Measurements from ENCODE around the gene CLDND1.

The CLDND1 gene

GRCh38 chr3:98551236-98551635 lies 28.5 kb upstream of the CLDND1 start:
- DNase-seq, result no peak

GRCh38 chr3:98550833-98551232 lies 28.1 kb upstream of the CLDND1 start:
- DNase-seq, result no peak

DNA sequence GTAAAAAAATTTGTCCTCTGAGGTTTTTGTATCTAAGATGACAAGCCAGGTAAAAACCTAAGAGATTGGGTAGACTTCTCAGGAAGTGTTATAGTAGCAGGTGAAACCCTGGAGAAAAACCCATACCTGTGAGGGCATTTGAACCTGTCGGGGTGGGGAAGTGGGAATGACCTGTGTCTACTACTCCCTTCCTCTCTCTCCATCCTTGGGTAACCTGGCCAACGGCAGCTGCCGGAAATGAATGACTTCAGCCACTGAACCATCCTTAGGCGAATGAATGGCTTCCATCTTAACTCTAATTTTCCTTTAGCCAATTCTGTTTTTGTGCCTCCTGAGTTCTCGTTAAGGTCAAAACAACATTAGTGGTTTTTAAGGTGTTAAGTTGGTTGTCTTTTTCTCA lies 25.8 kb upstream of the CLDND1 start:
- DNase-seq, result no peak

DNA sequence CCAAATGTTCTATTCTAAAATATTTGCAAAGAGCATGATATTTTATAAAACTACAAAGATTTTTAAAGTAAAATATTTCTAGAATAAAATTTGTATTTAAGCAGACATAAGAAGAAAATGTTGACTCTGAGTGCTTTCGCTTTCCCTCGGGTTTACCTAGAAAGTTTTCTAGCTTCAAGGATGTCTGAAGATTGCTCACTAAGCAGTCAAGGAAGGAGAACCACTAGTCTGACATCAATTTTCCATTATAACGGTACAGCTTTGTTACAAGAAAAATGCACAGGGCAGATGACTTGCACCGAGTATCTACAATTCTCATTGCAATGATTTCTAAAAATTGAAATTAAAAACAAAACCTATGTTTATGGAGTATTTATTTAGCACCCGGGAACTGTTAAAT lies 23.2 kb upstream of the CLDND1 start:
- no peak for DNase-seq

DNA sequence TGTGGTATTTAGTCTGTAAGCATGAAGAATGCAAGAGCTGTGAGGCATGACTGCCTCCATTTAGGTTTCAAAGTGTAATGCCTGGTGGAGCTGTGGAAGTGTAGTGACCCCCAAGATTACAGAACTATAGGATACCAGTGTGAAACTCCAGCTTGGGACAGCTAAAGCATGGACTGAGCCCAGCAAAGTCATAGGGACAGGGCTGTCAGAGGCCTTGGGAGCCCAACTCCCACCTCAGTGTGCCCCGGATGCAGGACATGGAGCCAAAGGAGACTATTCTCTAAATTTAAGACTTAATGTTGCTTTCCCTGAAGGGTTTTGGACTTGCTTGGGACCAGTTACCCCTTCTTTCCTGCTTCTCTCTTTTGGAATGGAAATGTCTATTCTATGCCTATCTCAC lies 19.9 kb upstream of the CLDND1 start:
- no peak for DNase-seq

DNA sequence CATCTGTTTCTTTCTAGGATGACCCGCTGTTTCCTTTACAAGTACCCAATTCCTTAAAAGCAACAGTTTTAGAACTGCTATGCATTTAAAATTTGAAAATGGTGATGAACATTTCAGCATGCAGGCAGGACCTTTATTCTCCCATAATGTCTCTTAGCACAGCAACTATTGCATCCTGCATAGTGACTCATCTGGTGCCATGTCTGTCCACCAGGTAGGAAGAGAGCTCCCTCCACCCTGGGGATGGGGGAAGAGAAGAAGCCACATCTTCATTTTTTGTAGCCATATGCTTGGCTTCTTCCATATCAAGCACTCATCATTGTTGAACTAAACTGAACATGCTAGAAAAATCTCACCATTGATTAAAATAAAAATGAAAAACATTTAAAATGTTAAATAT lies 19.0 kb upstream of the CLDND1 start:
- DNase-seq, result no peak

GRCh38 chr3:98540346-98540745 lies 17.6 kb upstream of the CLDND1 start:
- no peak for DNase-seq

- DNase-seq, result no peak
Measured at GRCh38 chr3:98536456-98537017, 13.8 kb upstream of the CLDND1 start.

DNA sequence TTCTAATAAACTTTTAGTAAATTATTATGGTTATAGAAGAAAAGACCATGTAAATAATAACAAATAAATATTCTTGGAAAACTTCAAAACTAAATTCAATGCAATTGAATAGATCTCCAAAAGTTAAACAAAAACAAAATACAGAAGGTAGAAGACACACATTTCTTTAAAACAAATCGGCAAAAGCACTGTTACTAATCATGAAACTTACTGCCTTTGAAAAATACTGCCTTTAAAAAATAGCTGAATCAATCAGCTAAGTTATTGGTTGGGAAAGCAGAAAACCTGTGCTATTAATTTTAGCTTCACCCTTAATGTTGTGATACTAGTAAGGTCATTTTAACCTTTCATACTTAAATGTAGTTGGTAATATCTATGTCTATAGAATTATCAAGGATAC lies 12.0 kb upstream of the CLDND1 start:
- DNase-seq, result no peak

DNA sequence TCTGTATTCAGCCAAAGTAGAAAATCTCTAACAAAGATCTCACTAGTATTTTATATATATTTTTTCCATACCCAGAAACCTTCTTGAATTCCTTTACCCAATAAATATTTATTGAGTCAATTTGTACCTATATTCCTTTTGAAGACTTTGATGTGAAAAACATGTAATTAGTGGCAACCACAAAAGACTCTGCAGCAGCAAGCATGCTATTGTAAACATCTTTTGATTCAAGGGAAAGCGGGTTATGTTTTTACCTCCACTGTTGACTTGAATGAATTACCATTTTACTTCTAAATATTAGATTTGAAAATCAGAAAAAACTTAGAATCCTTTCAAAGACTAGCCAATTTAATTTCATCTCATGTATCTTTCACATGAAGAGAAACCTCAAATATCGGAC lies 11.5 kb upstream of the CLDND1 start:
- DNase-seq, result no peak

DNA sequence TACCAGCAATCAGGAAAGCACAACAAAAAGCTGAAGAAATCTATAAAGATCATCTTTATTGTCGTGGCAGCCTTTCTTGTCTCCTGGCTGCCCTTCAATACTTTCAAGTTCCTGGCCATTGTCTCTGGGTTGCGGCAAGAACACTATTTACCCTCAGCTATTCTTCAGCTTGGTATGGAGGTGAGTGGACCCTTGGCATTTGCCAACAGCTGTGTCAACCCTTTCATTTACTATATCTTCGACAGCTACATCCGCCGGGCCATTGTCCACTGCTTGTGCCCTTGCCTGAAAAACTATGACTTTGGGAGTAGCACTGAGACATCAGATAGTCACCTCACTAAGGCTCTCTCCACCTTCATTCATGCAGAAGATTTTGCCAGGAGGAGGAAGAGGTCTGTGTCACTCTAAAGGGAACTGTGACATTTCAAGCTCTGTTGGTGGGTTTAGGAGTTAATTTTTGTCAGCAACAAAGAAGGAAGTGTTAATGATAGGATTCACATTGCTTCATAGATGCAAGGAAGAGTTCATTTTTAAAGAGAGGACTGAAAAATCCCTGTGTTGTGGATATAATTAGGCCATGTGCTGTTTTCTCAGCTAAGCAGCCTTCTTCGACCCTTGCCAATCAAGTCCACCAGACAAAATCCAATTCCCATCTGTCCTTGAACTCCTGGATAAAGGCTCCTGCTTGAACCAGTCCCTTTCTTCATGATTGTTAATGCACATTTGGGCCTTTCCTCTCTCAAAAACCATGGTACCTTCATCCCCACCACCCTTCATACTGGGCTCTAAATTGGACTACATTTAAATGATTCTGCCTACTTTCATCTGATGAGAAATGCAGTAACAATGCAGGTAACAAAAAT lies 10.2 kb upstream of the CLDND1 start:
- DNase-seq, result no peak

DNA sequence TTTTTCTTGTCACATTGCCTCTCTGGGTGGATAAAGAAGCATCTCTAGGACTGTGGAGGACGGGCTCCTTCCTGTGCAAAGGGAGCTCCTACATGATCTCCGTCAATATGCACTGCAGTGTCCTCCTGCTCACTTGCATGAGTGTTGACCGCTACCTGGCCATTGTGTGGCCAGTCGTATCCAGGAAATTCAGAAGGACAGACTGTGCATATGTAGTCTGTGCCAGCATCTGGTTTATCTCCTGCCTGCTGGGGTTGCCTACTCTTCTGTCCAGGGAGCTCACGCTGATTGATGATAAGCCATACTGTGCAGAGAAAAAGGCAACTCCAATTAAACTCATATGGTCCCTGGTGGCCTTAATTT lies 9.6 kb upstream of the CLDND1 start:
- no peak for DNase-seq

GRCh38 chr3:98531622-98532274 lies 9.0 kb upstream of the CLDND1 start, which contains the start of gene GPR15:
Gene GPR15 (plus strand): TSS chr3:98531978. CDS start chr3:98532034, 56 bp downstream.
- DNase-seq, result no peak

DNA sequence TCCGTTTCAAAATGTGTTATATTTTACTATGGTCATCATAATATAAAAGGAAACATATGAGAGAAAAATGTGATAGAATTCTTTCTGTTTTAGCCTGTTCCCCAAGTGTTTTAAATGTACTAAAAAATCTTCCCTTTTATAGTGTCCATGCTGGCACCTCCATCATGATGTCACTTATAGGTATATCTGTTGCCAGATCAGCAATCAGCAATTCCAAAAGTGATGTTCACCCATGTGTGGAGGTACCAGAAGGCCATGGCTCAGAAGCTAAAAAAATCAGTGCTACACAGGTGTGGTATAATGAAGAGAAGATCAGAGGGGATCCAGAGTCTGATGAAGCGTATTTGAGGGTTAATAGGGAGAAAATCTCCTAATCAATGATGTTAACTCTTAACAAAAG lies 8.0 kb upstream of the CLDND1 start:
- no peak for DNase-seq

GRCh38 chr3:98529856-98530459 lies 7.3 kb upstream of the CLDND1 start:
- DNase-seq, result no peak

DNA sequence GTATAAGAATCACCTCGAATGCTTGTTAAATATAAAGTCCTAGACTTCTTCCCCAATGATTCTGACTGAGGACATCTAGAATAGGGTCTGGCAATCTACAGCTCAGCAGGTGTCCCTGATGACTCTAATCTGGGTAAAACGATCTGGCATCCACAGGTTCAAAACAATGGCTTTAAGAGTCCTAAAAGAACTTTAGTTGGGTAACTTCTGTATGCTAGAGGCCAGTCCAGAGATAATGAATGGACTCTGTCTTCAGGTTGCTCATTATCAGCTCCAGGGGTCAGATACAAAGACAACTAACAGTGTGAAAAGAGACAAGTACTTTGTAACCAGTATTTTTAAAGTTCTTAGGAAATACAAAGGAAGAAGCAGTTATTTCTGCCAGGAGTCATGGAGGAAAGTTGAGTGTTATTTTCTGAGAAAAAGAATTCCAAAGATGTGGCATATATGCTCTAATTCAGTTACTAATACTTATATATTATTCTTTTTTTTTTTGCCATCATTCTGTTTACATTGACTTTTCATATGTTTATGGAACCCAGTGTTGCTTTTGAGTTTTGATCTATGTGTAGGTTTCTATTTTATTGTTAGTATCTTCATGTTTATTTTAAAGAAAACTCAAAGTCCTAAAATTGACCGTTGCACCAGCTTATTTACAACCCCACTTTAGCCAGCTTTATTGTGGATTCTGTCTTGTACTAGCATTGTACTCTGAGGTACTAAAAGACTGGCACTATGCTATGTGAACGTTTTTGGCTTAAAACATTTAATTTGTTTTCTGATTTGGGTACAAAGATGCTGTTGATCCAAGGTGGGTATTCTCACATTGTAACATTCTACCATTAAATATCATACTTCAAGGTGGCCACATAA lies 6.0 kb upstream of the CLDND1 start:
- no peak for DNase-seq

- DNase-seq, result no peak
Measured at GRCh38 chr3:98525494-98525893, 2.8 kb upstream of the CLDND1 start.

- DNase-seq, result peak; percentile 43
Measured at GRCh38 chr3:98521897-98522543, 682 bp downstream of the CLDND1 start.

- peak; percentile 18 for DNase-seq
Measured at GRCh38 chr3:98519351-98519750, 3.4 kb downstream of the CLDND1 start.

DNA sequence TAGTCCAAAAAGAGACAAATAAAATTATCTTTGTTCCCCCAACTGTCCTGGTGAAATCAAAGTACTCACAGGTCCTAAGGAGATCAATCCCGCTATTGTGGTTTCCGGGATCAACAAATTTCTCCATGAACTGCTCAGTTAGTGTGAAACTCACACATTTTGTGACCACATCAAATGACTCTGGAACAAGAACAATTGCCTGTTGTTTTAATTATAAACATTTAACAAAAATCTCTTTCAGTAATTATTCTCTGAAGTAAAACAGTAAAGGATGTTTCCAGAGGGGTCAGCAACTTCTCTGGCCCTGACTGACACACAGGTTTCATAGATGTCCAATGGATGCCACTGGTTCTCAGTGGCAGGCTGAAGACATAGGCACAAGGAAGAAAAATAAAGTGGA lies 3.9 kb downstream of the CLDND1 start:
- no peak for DNase-seq

DNA sequence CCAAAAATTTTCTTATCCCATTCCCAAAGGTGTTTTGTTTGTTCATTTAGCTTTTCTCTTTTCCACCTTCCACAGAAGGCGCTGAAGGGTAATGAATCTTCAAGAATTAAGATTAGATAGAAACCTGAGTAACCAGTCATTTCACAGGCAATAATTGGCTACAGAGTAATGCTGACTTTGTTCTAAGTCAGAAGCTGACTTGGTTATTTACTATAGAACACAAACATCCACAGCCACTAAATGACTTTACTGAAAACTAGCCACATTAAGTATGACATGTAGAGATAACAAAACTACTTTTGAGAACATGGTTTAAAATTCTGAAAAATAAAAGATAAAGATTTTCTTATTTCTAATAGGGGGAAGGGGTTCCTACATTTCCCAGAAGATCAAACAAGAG lies 7.8 kb downstream of the CLDND1 start:
- no peak for DNase-seq

DNA sequence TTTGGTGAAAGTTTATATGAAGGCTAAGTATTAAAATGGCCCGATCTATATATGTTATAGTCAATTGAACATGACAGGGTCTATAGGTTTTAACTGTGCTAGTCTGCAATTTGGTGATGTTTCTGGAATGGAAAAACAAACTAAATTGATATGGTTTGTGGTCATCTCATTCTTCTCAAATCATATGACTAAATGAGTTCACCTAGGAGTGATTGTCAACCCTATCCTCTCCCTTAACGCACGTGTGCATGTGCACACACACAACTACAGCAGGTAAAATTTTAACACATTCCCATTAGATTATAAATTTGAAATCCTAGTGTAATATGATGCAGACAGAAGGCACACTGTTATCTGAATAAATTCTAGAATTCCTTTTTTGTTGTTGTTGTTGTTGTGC lies 9.0 kb downstream of the CLDND1 start:
- no peak for DNase-seq

Measured in fibroblast of skin of scalp (primary cell).